ENCODE measurements around the gene PLB1.
A peak's percentile ranks its signal among the peaks of the same experiment; 100 is the strongest.

The PLB1 gene

DNA sequence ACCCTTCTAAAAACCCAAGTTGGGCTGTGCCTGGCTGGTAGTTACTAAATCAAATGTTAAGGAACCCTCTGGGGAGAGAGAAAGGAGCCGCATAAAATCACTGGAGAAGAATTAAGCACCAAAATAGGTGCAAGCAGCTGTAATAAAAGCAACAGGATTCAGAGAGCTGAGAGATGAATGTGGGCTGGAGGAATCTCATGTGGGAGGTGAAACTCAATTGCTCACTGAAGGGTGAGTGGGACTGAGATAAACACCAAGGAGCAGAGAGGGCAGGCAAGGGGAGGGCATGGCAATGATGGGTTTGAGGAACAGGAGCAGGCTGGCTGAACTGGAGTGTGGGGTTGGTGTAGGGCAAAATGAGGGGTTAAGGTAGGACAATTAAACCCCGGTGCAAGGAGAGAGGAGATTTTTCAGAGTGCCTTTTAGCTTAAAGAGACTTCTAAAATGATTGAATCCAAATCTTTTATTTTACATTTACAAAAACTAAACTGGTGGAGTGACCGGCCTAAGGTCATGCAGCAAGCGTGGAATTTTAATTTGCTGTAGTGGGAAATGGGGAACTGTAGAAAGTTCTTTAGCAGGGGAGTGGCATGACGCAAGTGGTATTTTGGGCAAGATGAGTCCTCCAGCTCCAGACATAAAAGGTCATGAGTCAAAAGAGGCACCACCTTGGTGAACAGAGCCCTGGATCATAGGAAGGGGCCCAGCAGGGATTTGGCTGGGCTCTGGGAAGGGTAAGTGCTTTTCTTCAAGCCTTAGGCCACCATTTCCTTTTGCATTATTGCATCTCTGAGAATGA is 10.5 kb downstream of the PLB1 start:
- no peak for DNase-seq

- no peak for DNase-seq
Measured at GRCh38 chr2:28507796-28508764, 12.2 kb downstream of the PLB1 start.

GRCh38 chr2:28509361-28509760 is 13.5 kb downstream of the PLB1 start:
- DNase-seq, result no peak

DNA sequence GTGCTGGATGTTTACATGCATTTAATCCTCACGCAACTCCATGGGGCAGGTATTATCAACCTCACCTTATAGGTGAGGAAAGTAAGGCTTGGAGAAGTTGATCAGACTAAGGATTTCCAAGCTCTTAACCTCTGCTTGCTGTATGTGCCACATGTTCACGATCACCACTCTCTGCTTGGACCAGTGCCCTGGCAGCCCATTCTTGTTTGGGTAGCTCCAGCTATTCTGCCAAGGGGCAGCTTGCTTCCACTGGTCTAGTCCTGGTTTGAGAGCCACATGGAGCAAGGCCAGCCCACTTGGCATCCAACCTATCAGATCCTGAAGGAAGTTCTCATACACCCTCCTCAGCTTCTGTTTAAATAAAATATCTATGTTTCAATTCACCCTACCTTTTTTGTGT is 14.3 kb downstream of the PLB1 start:
- no peak for DNase-seq

GRCh38 chr2:28511871-28512606 is 16.2 kb downstream of the PLB1 start:
- DNase-seq, result no peak

GRCh38 chr2:28512607-28512965 is 16.7 kb downstream of the PLB1 start:
- DNase-seq, result no peak

GRCh38 chr2:28513097-28513496 is 17.2 kb downstream of the PLB1 start:
- no peak for DNase-seq

DNA sequence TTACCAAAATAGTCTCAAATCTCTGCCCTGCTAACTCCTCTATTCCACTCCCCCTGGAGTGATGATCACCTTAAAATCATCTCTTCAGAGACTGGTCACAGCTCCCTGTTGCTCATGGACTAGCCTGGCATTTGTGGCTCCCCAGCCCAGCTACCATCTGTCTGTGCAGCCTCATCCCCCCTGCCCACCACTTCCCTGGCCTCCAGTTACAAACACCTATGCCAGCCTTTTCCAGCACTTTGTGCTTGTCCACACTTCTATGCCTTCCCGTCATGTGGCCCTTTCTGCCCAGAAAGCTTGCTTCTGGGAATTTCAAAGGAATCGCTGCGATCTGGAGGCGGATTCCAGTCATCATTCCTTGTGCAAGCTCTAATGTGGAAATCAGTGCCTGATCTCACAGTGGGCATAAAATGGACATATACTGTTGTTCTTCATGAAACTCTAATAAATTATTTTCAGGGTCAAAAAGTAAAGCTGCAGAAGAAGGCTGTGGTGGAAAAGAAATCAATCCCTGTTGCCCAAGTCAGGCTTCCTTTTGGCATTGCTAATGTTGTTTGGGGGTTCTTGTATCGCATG is 19.4 kb downstream of the PLB1 start:
- DNase-seq, result no peak

GRCh38 chr2:28516430-28516829 is 20.6 kb downstream of the PLB1 start:
- DNase-seq, result no peak

- no peak for DNase-seq
Measured at GRCh38 chr2:28516950-28517349, 21.1 kb downstream of the PLB1 start.

DNA sequence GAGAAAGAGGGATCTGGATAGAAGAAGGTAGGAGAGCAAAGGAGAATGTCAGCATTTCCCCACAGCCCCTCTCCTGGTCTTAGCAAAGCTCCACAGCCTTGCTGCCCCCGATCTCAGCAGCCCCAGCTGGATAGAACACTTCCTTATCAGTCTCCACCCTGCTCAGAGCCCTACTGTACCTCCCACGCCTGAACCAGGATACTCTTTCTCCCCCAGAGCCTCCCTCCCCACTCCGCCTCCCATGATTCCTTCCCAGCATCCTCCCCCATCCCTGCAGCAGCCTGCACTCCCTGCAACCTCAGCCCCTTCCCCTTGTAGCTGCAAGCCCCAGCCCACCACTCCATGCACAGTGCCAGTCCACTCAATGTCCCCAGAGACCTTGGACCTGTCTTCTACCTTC is 25.8 kb downstream of the PLB1 start:
- DNase-seq, result no peak

DNA sequence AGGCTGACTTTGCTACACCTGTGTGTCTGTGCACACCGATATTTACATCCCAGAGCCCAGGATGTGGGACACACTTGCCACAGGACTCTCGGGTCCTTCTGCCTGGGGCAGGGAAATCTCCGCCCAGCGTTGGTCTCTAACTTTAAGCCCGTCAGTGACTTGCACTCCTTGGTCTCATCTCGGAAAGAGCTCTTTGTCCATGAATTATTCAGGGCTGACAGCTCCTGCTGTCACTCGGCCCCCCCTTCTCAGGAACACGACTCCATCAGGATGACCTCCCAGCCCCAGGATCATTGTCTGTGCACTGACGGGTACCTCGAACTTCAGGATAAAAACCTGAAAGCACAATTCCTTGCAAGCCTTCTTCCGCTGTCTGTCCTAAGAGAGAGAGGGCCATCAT is 26.6 kb downstream of the PLB1 start:
- peak; percentile 67 for DNase-seq

GRCh38 chr2:28523902-28524301 is 28.0 kb downstream of the PLB1 start:
- no peak for DNase-seq

- no peak for DNase-seq
Measured at GRCh38 chr2:28525481-28525880, 29.6 kb downstream of the PLB1 start.

DNA sequence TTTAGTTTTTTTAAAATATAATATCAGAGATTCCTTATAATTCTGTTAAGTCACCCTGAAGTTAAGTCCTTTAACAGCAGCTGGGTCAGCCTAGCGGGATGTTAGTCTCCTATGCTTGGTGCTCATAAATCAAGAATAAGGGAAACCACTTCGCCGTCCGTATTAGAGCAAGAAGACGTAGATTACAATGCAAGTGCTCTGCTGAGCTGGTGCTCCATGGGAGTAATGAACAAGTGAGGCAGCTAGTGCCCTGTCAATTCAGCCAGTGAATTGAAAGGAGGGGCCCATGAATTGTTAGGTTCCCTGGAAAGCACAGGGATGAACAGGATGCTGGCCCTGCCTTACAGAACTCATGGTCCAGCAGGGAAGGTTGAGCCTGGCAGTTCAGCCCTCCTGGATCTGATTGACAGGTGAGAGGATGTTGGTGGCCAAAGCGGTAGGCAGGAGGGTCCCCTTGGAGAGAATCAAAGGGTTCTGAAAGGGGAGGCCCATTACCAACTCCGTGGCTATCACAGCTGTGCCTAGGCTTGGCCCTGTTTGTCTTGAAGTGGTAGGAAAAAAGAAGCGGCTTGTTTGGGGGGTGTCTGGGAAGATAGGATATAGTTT is 30.8 kb downstream of the PLB1 start:
- DNase-seq, result no peak

- no peak for DNase-seq
Measured at GRCh38 chr2:28527196-28527595, 31.3 kb downstream of the PLB1 start.

- peak; percentile 57 for DNase-seq
Measured at GRCh38 chr2:28528206-28528605, 32.3 kb downstream of the PLB1 start.

- no peak for DNase-seq
Measured at GRCh38 chr2:28530782-28531181, 34.9 kb downstream of the PLB1 start.

- DNase-seq, result no peak
Measured at GRCh38 chr2:28532399-28532798, 36.5 kb downstream of the PLB1 start.

DNA sequence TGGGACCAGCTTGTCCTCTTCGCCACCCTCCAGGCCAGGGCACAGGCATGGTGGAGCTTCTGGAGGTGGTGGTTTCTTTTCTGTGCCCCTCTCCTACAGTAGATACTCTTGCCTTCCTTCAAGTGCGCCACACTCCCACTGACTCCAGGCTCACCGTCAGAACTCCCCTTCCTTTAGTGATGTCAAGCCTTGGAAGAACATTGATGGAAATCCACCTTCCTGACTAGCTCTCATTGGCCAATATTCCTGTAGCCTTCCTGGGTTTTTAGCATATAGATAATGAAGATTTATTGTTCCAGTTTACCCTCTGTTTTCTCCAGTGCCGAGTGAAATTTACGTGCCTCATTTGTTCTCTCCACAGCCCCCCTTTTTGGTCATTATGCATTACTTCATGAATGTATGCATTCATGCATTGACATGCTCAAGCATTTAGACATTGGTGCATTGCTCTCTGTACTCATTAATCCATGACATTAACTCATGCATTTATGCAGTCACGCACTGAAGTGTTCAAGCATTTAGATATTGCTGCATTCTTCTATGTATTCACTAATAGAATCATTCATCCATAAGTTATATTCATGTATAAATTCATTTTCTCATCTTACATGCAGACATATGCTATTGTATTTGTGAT is 37.3 kb downstream of the PLB1 start:
- DNase-seq, result no peak

- DNase-seq, result no peak
Measured at GRCh38 chr2:28534817-28535216, 39.0 kb downstream of the PLB1 start.

GRCh38 chr2:28538134-28538533 is 42.3 kb downstream of the PLB1 start:
- no peak for DNase-seq
